ES-I3 (cell line): Measurements from ENCODE around the gene CAB39.

Experiments used
- H3K36me3 ChIP-seq: 2 replicates; pipeline ENCODE4 v1.6.1; 2013; ENCODE audit warnings: mild to moderate bottlenecking, low read length, control low read depth, moderate library complexity; ENCODE audit not compliant: insufficient read depth
- H3K4me1 ChIP-seq: 2 replicates; pipeline ENCODE4 v1.6.1; 2013; ENCODE audit warnings: mild to moderate bottlenecking, control low read depth, low read length; ENCODE audit not compliant: insufficient read depth
- H3K9ac ChIP-seq: 2 replicates; pipeline ENCODE4 v1.6.1; 2013; ENCODE audit warnings: low read depth, mild to moderate bottlenecking, low read length, moderate library complexity
- H3K9me3 ChIP-seq: 2 replicates; pipeline ENCODE4 v1.6.1; 2013; ENCODE audit warnings: mild to moderate bottlenecking, low read length, moderate library complexity; ENCODE audit not compliant: control insufficient read depth, insufficient read depth

Gene CAB39

GRCh38 chr2:230712443-230713330 is at the start of gene CAB39:
CAB39 (plus strand) TSS chr2:230712842; CDS start chr2:230760002, 47,160 bp downstream.
- Histone ChIP-seq H3K9me3 (no peaks in the 10 kb centered on the region), H3K9ac (peak within 1 kb of the TSS; percentile 68), H3K4me1 (peaks cover 16% of the 10 kb centered on the region; the same call in 1 of the 2 replicates), H3K36me3 (no peaks in the 10 kb centered on the region)

- Histone ChIP-seq H3K36me3 (no peaks in the 10 kb centered on the region), H3K4me1 (peaks cover 22% of the 10 kb centered on the region), H3K9me3 (no peaks in the 10 kb centered on the region), H3K9ac (no peak overlapping the region)
Observed at GRCh38 chr2:230664128-230664527, 48.5 kb upstream of the CAB39 start.

- Histone ChIP-seq H3K36me3 (no peaks in the 10 kb centered on the region), H3K9me3 (no peaks in the 10 kb centered on the region), H3K4me1 (peaks cover 22% of the 10 kb centered on the region), H3K9ac (no peak overlapping the region)
Observed at GRCh38 chr2:230664844-230665243, 47.8 kb upstream of the CAB39 start.

- Histone ChIP-seq H3K9ac (no peak overlapping the region), H3K9me3 (no peaks in the 10 kb centered on the region), H3K4me1 (peaks cover 22% of the 10 kb centered on the region), H3K36me3 (no peaks in the 10 kb centered on the region)
Observed at GRCh38 chr2:230665263-230665691, 47.4 kb upstream of the CAB39 start.

DNA sequence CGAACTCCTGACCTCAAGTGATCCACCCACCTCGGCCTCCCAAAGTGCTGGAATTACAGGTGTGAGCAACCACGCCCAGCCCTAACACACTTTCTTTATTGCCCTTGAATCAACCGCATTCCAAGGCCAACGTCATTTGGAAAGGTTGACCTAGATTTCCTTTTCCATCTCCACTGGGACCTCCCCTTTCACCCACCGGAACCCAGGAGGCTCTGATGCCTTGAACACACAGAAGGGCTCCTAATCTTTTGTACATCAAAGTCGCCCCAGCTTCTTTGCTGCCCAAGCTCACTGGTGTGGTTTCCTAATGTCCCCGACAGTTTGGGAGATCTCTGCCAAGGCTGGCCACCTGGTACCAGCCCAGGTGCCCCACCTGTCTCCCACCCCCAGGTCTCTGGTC is 46.2 kb upstream of the CAB39 start:
- H3K9me3 ChIP-seq: no peaks in the 10 kb centered on the region
- peaks cover 22% of the 10 kb centered on the region for H3K4me1 ChIP-seq
- H3K36me3 ChIP-seq: no peaks in the 10 kb centered on the region
- no peak overlapping the region for H3K9ac ChIP-seq

GRCh38 chr2:230666885-230667712 is 45.5 kb upstream of the CAB39 start:
- no peak overlapping the region; the same call in 1 of the 2 replicates for H3K9ac ChIP-seq
- H3K36me3 ChIP-seq: no peaks in the 10 kb centered on the region
- peaks cover 22% of the 10 kb centered on the region for H3K4me1 ChIP-seq
- H3K9me3 ChIP-seq: no peaks in the 10 kb centered on the region

DNA sequence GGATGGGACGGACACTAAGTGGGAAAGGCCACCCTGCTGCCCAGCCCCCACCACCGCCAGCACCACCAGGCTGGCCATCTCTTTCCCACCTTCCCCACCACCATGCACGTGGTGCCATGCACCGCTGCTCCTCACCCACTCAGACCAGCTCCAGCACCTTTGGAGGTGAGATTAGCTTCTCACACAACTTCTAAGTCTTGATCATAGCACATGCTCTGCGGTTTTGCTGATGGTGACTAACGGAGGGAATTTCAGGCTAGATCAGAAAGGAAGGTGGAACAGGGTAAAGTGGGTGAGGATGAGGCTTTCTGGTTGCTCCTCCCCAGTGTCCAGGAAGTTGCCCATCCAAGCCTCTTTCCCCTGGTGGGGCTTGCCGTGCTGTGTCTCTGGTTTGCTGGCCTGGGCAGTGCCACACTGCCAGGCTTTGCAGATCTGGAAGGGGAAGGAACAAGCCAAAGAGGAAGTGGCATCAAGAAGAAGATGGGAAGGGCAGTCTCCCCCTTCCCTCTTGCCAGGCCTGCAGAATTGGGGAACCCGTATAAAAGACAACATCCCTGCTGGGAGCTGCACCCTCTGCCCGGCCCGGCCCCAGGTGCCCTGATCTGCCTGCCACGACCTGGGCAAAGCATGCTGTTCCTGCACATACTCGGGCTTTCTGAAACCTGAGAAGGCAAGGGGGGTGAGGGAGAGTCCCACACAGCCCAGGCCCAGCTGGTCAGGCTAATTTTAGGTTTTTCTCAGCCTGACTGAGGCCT is 44.3 kb upstream of the CAB39 start:
- no peaks in the 10 kb centered on the region for H3K9me3 ChIP-seq
- no peak overlapping the region for H3K9ac ChIP-seq
- H3K36me3 ChIP-seq: no peaks in the 10 kb centered on the region
- peaks cover 22% of the 10 kb centered on the region for H3K4me1 ChIP-seq

DNA sequence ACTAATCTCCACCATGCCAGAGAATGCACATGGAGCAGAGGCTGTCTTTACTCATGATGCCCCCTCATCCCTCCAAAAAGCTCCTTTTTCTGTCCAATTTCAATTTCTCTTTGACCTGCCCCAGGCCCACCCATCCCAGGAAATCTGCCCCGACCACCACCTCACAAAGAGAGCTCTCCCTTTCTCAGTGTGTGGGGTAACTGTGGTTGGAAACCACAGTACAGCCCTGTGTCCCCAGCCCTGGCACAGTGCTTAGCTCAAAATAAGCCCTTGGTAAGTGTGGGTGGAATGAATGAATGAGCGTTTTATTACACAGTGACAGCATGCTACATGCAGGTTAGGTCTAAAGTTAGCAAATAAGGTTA is 43.7 kb upstream of the CAB39 start:
- Histone ChIP-seq H3K9me3 (no peaks in the 10 kb centered on the region), H3K4me1 (peaks cover 22% of the 10 kb centered on the region), H3K9ac (no peak overlapping the region), H3K36me3 (no peaks in the 10 kb centered on the region)

GRCh38 chr2:230669386-230669950 is 43.2 kb upstream of the CAB39 start:
- H3K4me1 ChIP-seq: peaks cover 22% of the 10 kb centered on the region
- no peaks in the 10 kb centered on the region for H3K9me3 ChIP-seq
- no peaks in the 10 kb centered on the region for H3K36me3 ChIP-seq
- H3K9ac ChIP-seq: no peak overlapping the region

GRCh38 chr2:230671117-230671516 is 41.5 kb upstream of the CAB39 start:
- H3K9me3 ChIP-seq: no peaks in the 10 kb centered on the region
- H3K4me1 ChIP-seq: peaks cover 22% of the 10 kb centered on the region
- no peak overlapping the region for H3K9ac ChIP-seq
- H3K36me3 ChIP-seq: no peaks in the 10 kb centered on the region

- H3K36me3 ChIP-seq: no peaks in the 10 kb centered on the region
- H3K9me3 ChIP-seq: no peaks in the 10 kb centered on the region
- H3K4me1 ChIP-seq: peaks cover 13% of the 10 kb centered on the region; the same call in 1 of the 2 replicates
- no peak overlapping the region for H3K9ac ChIP-seq
Observed at GRCh38 chr2:230672836-230673235, 39.8 kb upstream of the CAB39 start.

- H3K9me3 ChIP-seq: 0 out of 2 replicates have a peak, but pooled peaks cover 6% of the 10 kb centered on the region
- H3K9ac ChIP-seq: no peak overlapping the region
- no peaks in the 10 kb centered on the region for H3K36me3 ChIP-seq
- H3K4me1 ChIP-seq: no peaks in the 10 kb centered on the region; the same call in 1 of the 2 replicates
Observed at GRCh38 chr2:230674401-230674800, 38.2 kb upstream of the CAB39 start.

GRCh38 chr2:230674966-230675672 is 37.5 kb upstream of the CAB39 start:
- Histone ChIP-seq H3K9me3 (0 out of 2 replicates have a peak, but pooled peaks cover 6% of the 10 kb centered on the region), H3K9ac (no peak overlapping the region), H3K36me3 (no peaks in the 10 kb centered on the region), H3K4me1 (no peaks in the 10 kb centered on the region; the same call in 1 of the 2 replicates)
